GM23248 (cell line): ENCODE results near the gene LRRC7. TPM values are rescaled to one million over a fixed set of nuclear protein-coding genes. Genes with fewer than 3 reads are reported as not detected.

Source experiments
- DNase-seq: peaks from one replicate; pipeline ENCODE4 v3.0.0-alpha.2; 2015
- H2AFZ ChIP-seq: fragments of 200-600 bp; sonication (generic); 2 replicates; pipeline ENCODE4 v1.6.1; 2016; ENCODE audit warnings: antibody characterized with exemption
- H3F3A ChIP-seq: fragments of 200-600 bp; sonication (generic); 2 replicates; pipeline ENCODE4 v1.6.1; 2016; ENCODE audit warnings: mild to moderate bottlenecking, antibody characterized with exemption, mixed run types; ENCODE audit not compliant: insufficient read depth
- H3K27ac ChIP-seq: fragments of 200-600 bp; sonication (generic); 2 replicates; pipeline ENCODE4 v1.5.1; 2016; ENCODE audit warnings: mild to moderate bottlenecking
- H3K27me3 ChIP-seq: fragments of 200-600 bp; sonication (generic); replicated peaks from 2 replicates; pipeline ENCODE4 v1.6.1; 2016; ENCODE audit warnings: mild to moderate bottlenecking; ENCODE audit not compliant: insufficient read depth
- H3K36me3 ChIP-seq: fragments of 200-600 bp; sonication (generic); 2 replicates; pipeline ENCODE4 v1.6.1; 2016; ENCODE audit warnings: low read depth, mild to moderate bottlenecking
- H3K4me1 ChIP-seq: fragments of 200-600 bp; sonication (generic); 2 replicates; pipeline ENCODE4 v1.6.1; 2016; ENCODE audit warnings: mild to moderate bottlenecking; ENCODE audit not compliant: insufficient read depth
- H3K4me2 ChIP-seq: fragments of 200-600 bp; sonication (generic); one replicate; pipeline ENCODE4 v1.6.1; 2016; ENCODE audit warnings: mild to moderate bottlenecking; ENCODE audit not compliant: unreplicated experiment
- H3K4me3 ChIP-seq: fragments of 200-600 bp; sonication (generic); 2 replicates; pipeline ENCODE4 v1.5.1; 2016; ENCODE audit warnings: mild to moderate bottlenecking
- H3K79me2 ChIP-seq: fragments of 200-600 bp; sonication (generic); 2 replicates; pipeline ENCODE4 v1.6.1; 2016; ENCODE audit warnings: mild to moderate bottlenecking; ENCODE audit not compliant: insufficient read depth
- H3K9ac ChIP-seq: fragments of 200-600 bp; sonication (generic); 2 replicates; pipeline ENCODE4 v1.6.1; 2016; ENCODE audit warnings: mild to moderate bottlenecking
- H3K9me2 ChIP-seq: fragments of 200-600 bp; sonication (generic); 2 replicates; pipeline ENCODE4 v1.6.1; 2016; ENCODE audit warnings: mixed run types, mild to moderate bottlenecking, moderate library complexity; ENCODE audit not compliant: insufficient read depth
- H3K9me3 ChIP-seq: fragments of 200-600 bp; sonication (generic); one replicate; pipeline ENCODE4 v1.6.1; 2017; ENCODE audit warnings: low read depth
- H4K20me1 ChIP-seq: fragments of 200-600 bp; sonication (generic); 2 replicates; pipeline ENCODE4 v1.6.0; 2016; ENCODE audit not compliant: insufficient read depth
- EZH2 ChIP-seq: fragments of 200-600 bp; sonication (generic); IDR thresholded peaks from 2 replicates; pipeline ENCODE4 v1.6.1; 2018; ENCODE audit warnings: antibody characterized with exemption, mild to moderate bottlenecking; ENCODE audit not compliant: insufficient read depth, poor library complexity, severe bottlenecking
- EZH2phosphoT487 ChIP-seq: fragments of 200-600 bp; sonication (generic); IDR thresholded peaks from 2 replicates; pipeline ENCODE4 v1.6.1; 2018; ENCODE audit warnings: antibody characterized with exemption, moderate library complexity, mild to moderate bottlenecking, low read depth; ENCODE audit not compliant: insufficient read depth
- WGBS, 2 experiments: methylation state at CpG; one replicate each; pipeline ENCODE4 v1.1.6; 2015 to 2017; ENCODE audit warnings: low lambda C conversion rate in 2 of 2, low coverage in 1 of 2; ENCODE audit errors: missing lambda C conversion rate in 2 of 2; 5-methylcytosine and 5-hydroxymethylcytosine counted together
- in situ Hi-C: fragments of 300-500 bp; cut with MboI; formaldehyde crosslinking; loops from 2 replicates; pipeline ENCODE4 v1.15.0; 2020
- polyA plus RNA-seq: library from polyadenylated mRNA; unstranded; fragments of >200 nt; fragmentation: Nextera tagmentation; extraction: Ambion mirVana; gene quantifications from 2 replicates; pipeline ENCODE4 v1.2.1, GENCODE V29; 2016
- total RNA-seq: library from RNA; depleted of rRNA; stranded (reverse); fragments of >200 nt; shearing (Covaris generic); gene quantifications from 2 replicates; pipeline ENCODE4 v1.2.3, GENCODE V29; 2014

Gene LRRC7
- total and polyA plus RNA-seq, 2 experiments from 2014 or later: 0.29 TPM; not detected in 1

- no peaks in the 10 kb centered on the region for H3K36me3 ChIP-seq
- H3K4me2 ChIP-seq: no peak overlapping the region
- no peaks in the 10 kb centered on the region for H3K9me2 ChIP-seq
- no peak overlapping the region for H3K27ac ChIP-seq
- peaks cover 6% of the 10 kb centered on the region; the same call in 1 of the 2 replicates for H3K4me1 ChIP-seq
- no peaks in the 10 kb centered on the region for H3K9me3 ChIP-seq
- TF ChIP-seq EZH2phosphoT487: no peak
- TF ChIP-seq EZH2: no peak
- H2AFZ ChIP-seq: no peak overlapping the region
- 76 to 82% methylated on average over 9 to 10 of the region's 10 CpGs for WGBS, 2 experiments
- in situ Hi-C loops: no loop called here
- no peaks in the 10 kb centered on the region for H3F3A ChIP-seq
- no peak for DNase-seq
- no peaks in the 10 kb centered on the region for H4K20me1 ChIP-seq
- H3K4me3 ChIP-seq: no peak overlapping the region
- H3K27me3 ChIP-seq: peaks cover 58% of the 10 kb centered on the region
- H3K79me2 ChIP-seq: no peaks in the 10 kb centered on the region
- no peak overlapping the region for H3K9ac ChIP-seq
Observed at GRCh38 chr1:69570356-69570755, 2.6 kb downstream of the LRRC7 start.

GRCh38 chr1:69572921-69573320, 5.2 kb downstream of the LRRC7 start:
- Histone ChIP-seq H3K4me3 (no peak overlapping the region), H3K9ac (no peak overlapping the region), H3K4me1 (no peaks in the 10 kb centered on the region), H3K36me3 (no peaks in the 10 kb centered on the region), H3F3A (no peaks in the 10 kb centered on the region), H3K27ac (no peak overlapping the region), H2AFZ (no peak overlapping the region), H3K9me3 (no peaks in the 10 kb centered on the region), H3K4me2 (no peak overlapping the region), H3K9me2 (no peaks in the 10 kb centered on the region), H3K27me3 (peaks cover 34% of the 10 kb centered on the region), H3K79me2 (no peaks in the 10 kb centered on the region), H4K20me1 (no peaks in the 10 kb centered on the region)
- TF ChIP-seq EZH2 (no peak), EZH2phosphoT487 (no peak)
- WGBS, 2 experiments: 65 to 83% methylated on average over 2 of the region's 2 CpGs
- no peak for DNase-seq
- in situ Hi-C loops: no loop called here

- Histone ChIP-seq H3K9me2 (no peaks in the 10 kb centered on the region), H3K4me3 (no peak overlapping the region), H3K36me3 (no peaks in the 10 kb centered on the region), H3K27me3 (peaks cover 24% of the 10 kb centered on the region), H3K4me1 (no peaks in the 10 kb centered on the region), H3K79me2 (no peaks in the 10 kb centered on the region), H4K20me1 (no peaks in the 10 kb centered on the region), H3K9ac (no peak overlapping the region), H3K9me3 (no peaks in the 10 kb centered on the region), H2AFZ (no peak overlapping the region), H3K27ac (no peak overlapping the region), H3K4me2 (no peak overlapping the region), H3F3A (no peaks in the 10 kb centered on the region)
- in situ Hi-C loops: no loop called here
- DNase-seq: no peak
- WGBS, 2 experiments: 31% methylated on average over 2 of the region's 2 CpGs
- no peak for TF ChIP-seq EZH2phosphoT487
- TF ChIP-seq EZH2: no peak
Observed at GRCh38 chr1:69573911-69574310, 6.2 kb downstream of the LRRC7 start.

- Histone ChIP-seq H2AFZ (no peak overlapping the region), H3K9me3 (no peaks in the 10 kb centered on the region), H3K36me3 (no peaks in the 10 kb centered on the region), H3K27me3 (no peaks in the 10 kb centered on the region), H3K9ac (no peak overlapping the region), H3K79me2 (no peaks in the 10 kb centered on the region), H3F3A (no peaks in the 10 kb centered on the region), H3K4me1 (no peaks in the 10 kb centered on the region), H3K4me3 (no peak overlapping the region), H3K9me2 (no peaks in the 10 kb centered on the region), H4K20me1 (no peaks in the 10 kb centered on the region), H3K27ac (no peak overlapping the region), H3K4me2 (no peak overlapping the region)
- in situ Hi-C loops: no loop called here
- TF ChIP-seq EZH2 (no peak), EZH2phosphoT487 (no peak)
- DNase-seq: no peak
- WGBS, 2 experiments: 11 to 12% methylated on average over 2 of the region's 2 CpGs
Observed at GRCh38 chr1:69585666-69586065, 17.9 kb downstream of the LRRC7 start.

GRCh38 chr1:69587391-69587790, 19.7 kb downstream of the LRRC7 start:
- H3K9me3 ChIP-seq: no peaks in the 10 kb centered on the region
- no peaks in the 10 kb centered on the region for H3F3A ChIP-seq
- H3K36me3 ChIP-seq: no peaks in the 10 kb centered on the region
- H2AFZ ChIP-seq: no peak overlapping the region
- H3K79me2 ChIP-seq: no peaks in the 10 kb centered on the region
- no peaks in the 10 kb centered on the region for H3K4me1 ChIP-seq
- TF ChIP-seq EZH2phosphoT487 (no peak), EZH2 (no peak)
- H3K9ac ChIP-seq: no peak overlapping the region
- no peak overlapping the region for H3K4me3 ChIP-seq
- H3K4me2 ChIP-seq: no peak overlapping the region
- in situ Hi-C loops: no loop called here
- WGBS, 2 experiments: 46 to 47% methylated on average over 5 of the region's 5 CpGs
- no peak for DNase-seq
- no peak overlapping the region for H3K27ac ChIP-seq
- no peaks in the 10 kb centered on the region for H3K9me2 ChIP-seq
- no peaks in the 10 kb centered on the region for H3K27me3 ChIP-seq
- no peaks in the 10 kb centered on the region for H4K20me1 ChIP-seq
